ENCODE results near the gene OPN4. TPM values are rescaled to one million over a fixed set of nuclear protein-coding genes. Genes with fewer than 3 reads are reported as not detected.
A peak's percentile ranks its signal among the peaks of the same experiment; 100 is the strongest.

Gene OPN4
- total RNA-seq, 6 donors from 2014 or later, result not detected

- no peak for ATAC-seq (ENCODE audit: low FRiP score in 2 of 2)
- Histone ChIP-seq H3K27me3 (no peaks in the 10 kb centered on the region), H3K4me3 (no peak overlapping the region), H3K27ac (no peak overlapping the region), H3K4me1 (peaks cover 7 to 23% (median 11%) of the 10 kb centered on the region in 4 donors), H3K36me3 (no peaks in the 10 kb centered on the region), H3K9me3 (no peaks in the 10 kb centered on the region)
- TF ChIP-seq POLR2A (IDR thresholded peaks at IDR 0.05) (no peak), POLR2AphosphoS5 (IDR thresholded peaks at IDR 0.05) (no peak), EP300 (IDR thresholded peaks at IDR 0.05) (no peak)
- TF ChIP-seq, protein P1, sequence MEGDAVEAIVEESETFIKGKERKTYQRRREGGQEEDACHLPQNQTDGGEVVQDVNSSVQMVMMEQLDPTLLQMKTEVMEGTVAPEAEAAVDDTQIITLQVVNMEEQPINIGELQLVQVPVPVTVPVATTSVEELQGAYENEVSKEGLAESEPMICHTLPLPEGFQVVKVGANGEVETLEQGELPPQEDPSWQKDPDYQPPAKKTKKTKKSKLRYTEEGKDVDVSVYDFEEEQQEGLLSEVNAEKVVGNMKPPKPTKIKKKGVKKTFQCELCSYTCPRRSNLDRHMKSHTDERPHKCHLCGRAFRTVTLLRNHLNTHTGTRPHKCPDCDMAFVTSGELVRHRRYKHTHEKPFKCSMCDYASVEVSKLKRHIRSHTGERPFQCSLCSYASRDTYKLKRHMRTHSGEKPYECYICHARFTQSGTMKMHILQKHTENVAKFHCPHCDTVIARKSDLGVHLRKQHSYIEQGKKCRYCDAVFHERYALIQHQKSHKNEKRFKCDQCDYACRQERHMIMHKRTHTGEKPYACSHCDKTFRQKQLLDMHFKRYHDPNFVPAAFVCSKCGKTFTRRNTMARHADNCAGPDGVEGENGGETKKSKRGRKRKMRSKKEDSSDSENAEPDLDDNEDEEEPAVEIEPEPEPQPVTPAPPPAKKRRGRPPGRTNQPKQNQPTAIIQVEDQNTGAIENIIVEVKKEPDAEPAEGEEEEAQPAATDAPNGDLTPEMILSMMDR (IDR thresholded peaks at IDR 0.05), result no peak
- WGBS, 2 donors, result 32 to 48% methylated on average over 3 to 4 of the region's 4 CpGs
- DNase-seq, result no peak
These were observed 33.4 kb downstream of the OPN4 start for GRCh38 chr10:86687750-86688149.

GRCh38 chr10:86688398-86688921 is 34.1 kb downstream of the OPN4 start:
- Histone ChIP-seq H3K27ac (no peak overlapping the region), H3K4me1 (peaks cover 7 to 26% (median 11%) of the 10 kb centered on the region in 4 donors), H3K4me3 (no peak overlapping the region), H3K27me3 (no peaks in the 10 kb centered on the region), H3K36me3 (no peaks in the 10 kb centered on the region), H3K9me3 (no peaks in the 10 kb centered on the region)
- 25 to 33% methylated on average over 6 to 8 of the region's 8 CpGs for WGBS, 2 donors
- peak in 1 of 2 donors; percentile 65 for DNase-seq
- no peak for TF ChIP-seq POLR2AphosphoS5 (IDR thresholded peaks at IDR 0.05)
- TF ChIP-seq, protein P1 (IDR thresholded peaks at IDR 0.05), result peak; percentile 74 to 94 (median 86)
- peak; percentile 74 to 84 for ATAC-seq (ENCODE audit: low FRiP score in 2 of 2)

DNA sequence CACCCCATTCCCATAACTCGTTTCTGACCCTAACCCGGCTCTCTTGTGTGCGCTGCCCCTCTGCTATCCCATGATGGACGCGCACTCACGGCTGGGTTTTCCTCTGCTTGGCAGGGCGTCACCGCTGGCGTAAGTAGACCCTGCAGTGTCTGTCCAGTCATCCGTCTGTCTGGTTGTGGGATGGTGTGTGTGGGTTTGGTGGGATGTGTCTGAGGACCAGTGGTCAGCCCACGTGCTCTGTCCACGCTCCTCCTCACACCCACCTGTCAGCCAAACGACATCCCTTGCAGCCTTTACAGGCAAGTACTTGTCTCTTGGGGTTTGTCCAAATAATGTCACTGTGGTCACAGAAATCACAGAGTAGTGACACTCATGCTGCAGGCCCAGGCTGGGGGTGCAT is 34.8 kb downstream of the OPN4 start:
- peaks cover 7 to 32% (median 11%) of the 10 kb centered on the region in 4 donors for H3K4me1 ChIP-seq
- WGBS, 2 donors, result 88% methylated on average over 13 of the region's 13 CpGs
- no peaks in the 10 kb centered on the region for H3K9me3 ChIP-seq
- no peaks in the 10 kb centered on the region for H3K27me3 ChIP-seq
- H3K4me3 ChIP-seq, result no peak overlapping the region
- no peak overlapping the region for H3K27ac ChIP-seq
- H3K36me3 ChIP-seq, result no peaks in the 10 kb centered on the region
- ATAC-seq (ENCODE audit: low FRiP score in 2 of 2) (no peak), DNase-seq (no peak)
- TF ChIP-seq POLR2AphosphoS5 (IDR thresholded peaks at IDR 0.05), result no peak

- peaks cover 7 to 25% (median 9%) of the 10 kb centered on the region in 4 donors for H3K4me1 ChIP-seq
- WGBS, 2 donors, result 87 to 90% methylated on average over 5 of the region's 5 CpGs
- no peak overlapping the region for H3K4me3 ChIP-seq
- no peaks in the 10 kb centered on the region for H3K9me3 ChIP-seq
- no peak for ATAC-seq (ENCODE audit: low FRiP score in 2 of 2)
- TF ChIP-seq POLR2A (IDR thresholded peaks at IDR 0.05) (no peak), EP300 (IDR thresholded peaks at IDR 0.05) (no peak), POLR2AphosphoS5 (IDR thresholded peaks at IDR 0.05) (no peak)
- TF ChIP-seq, protein P1 (IDR thresholded peaks at IDR 0.05), result no peak
- H3K27me3 ChIP-seq, result no peaks in the 10 kb centered on the region
- no peaks in the 10 kb centered on the region for H3K36me3 ChIP-seq
- H3K27ac ChIP-seq, result no peak overlapping the region
- DNase-seq, result no peak
These were observed 35.9 kb downstream of the OPN4 start for GRCh38 chr10:86690231-86690630.

GRCh38 chr10:86690657-86691084 is 36.3 kb downstream of the OPN4 start:
- Histone ChIP-seq H3K27ac (no peak overlapping the region), H3K36me3 (no peaks in the 10 kb centered on the region), H3K4me1 (peaks cover 7 to 25% (median 9%) of the 10 kb centered on the region in 4 donors), H3K4me3 (no peak overlapping the region), H3K9me3 (no peaks in the 10 kb centered on the region), H3K27me3 (no peaks in the 10 kb centered on the region)
- no peak for DNase-seq
- no peak for TF ChIP-seq POLR2AphosphoS5 (IDR thresholded peaks at IDR 0.05)
- TF ChIP-seq POLR2A (IDR thresholded peaks at IDR 0.05), result no peak
- no peak for TF ChIP-seq EP300 (IDR thresholded peaks at IDR 0.05)
- TF ChIP-seq, protein P1 (IDR thresholded peaks at IDR 0.05), result no peak
- 84% methylated on average over 2 of the region's 3 CpGs; no CpG with 5 or more reads in 1 of the 2 donors for WGBS, 2 donors
- no peak for ATAC-seq (ENCODE audit: low FRiP score in 2 of 2)

Measured in upper lobe of left lung (tissue), 6 donors.